Tibial nerve (tissue), 4 donors: ENCODE data around the gene L3HYPDH.

Experiments
- EP300 ChIP-seq, 2 donors: sonication (generic); formaldehyde crosslinking; IDR thresholded peaks; one replicate each; pipeline ENCODE4 v1.6.1; 2017; ENCODE audit warnings: antibody characterized with exemption in 2 of 2, mild to moderate bottlenecking in 1 of 2
- POLR2A ChIP-seq, 2 donors: fragments of 450-650 bp; IDR thresholded peaks; one replicate each; pipeline ENCODE4 v1.6.1; 2017; ENCODE audit warnings: antibody characterized with exemption in 2 of 2, mild to moderate bottlenecking in 2 of 2, moderate library complexity in 2 of 2
- TF ChIP-seq, protein P1 (sequence below), 5 experiments: fragments of 200-600 bp in 3 of 5; fragments of 450-650 bp in 2 of 5; sonication (generic) in 3 of 5; IDR thresholded peaks; one replicate each; pipeline ENCODE4 v1.5.1; 2016 to 2019; ENCODE audit warnings: antibody characterized with exemption in 5 of 5, mild to moderate bottlenecking in 3 of 5, moderate library complexity in 2 of 5

DNA sequence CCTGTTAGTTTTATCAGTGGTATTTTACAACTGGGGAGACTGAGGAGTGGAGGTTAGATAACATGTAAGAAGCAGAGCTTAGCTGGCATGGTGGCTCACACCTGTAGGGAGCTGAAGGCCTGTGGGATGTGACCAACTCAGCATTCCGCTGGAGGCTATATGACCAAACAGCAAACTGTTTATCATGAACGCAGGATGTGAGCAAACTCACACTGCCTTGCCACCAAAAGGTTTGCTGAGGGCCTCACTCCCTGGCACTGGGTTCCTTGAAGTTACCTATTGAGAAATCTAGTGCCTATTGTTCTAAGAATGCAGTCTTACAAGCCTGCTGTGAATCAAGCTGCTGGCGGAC is 23.5 kb upstream of the L3HYPDH start:
- TF ChIP-seq, protein P1, sequence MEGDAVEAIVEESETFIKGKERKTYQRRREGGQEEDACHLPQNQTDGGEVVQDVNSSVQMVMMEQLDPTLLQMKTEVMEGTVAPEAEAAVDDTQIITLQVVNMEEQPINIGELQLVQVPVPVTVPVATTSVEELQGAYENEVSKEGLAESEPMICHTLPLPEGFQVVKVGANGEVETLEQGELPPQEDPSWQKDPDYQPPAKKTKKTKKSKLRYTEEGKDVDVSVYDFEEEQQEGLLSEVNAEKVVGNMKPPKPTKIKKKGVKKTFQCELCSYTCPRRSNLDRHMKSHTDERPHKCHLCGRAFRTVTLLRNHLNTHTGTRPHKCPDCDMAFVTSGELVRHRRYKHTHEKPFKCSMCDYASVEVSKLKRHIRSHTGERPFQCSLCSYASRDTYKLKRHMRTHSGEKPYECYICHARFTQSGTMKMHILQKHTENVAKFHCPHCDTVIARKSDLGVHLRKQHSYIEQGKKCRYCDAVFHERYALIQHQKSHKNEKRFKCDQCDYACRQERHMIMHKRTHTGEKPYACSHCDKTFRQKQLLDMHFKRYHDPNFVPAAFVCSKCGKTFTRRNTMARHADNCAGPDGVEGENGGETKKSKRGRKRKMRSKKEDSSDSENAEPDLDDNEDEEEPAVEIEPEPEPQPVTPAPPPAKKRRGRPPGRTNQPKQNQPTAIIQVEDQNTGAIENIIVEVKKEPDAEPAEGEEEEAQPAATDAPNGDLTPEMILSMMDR (IDR thresholded peaks at IDR 0.05) = no peak
- TF ChIP-seq POLR2A (IDR thresholded peaks at IDR 0.05) (no peak), EP300 (IDR thresholded peaks at IDR 0.05) (no peak)
